Activated CD4-positive, alpha-beta T cell treated with anti-CD3 and anti-CD28 coated beads for 4 hours (primary cell): Measurements from ENCODE around the gene SART3.
"Not testable (repeated sequence)": the region's sequence is repeated elsewhere in the genome, so short reads cannot be mapped to it uniquely, and the experiment has no call there.

Experiments used
- DNase-seq, 2 donors: peaks; one replicate each; pipeline ENCODE4 v3.0.0-alpha.2; 2020

The SART3 gene

GRCh38 chr12:108563136-108563803, 2.3 kb upstream of the SART3 start:
- peak; percentile 86 to 89 for DNase-seq

GRCh38 chr12:108562348-108563135, 1.6 kb upstream of the SART3 start, which contains the start of gene ISCU:
ISCU (plus strand) TSS chr12:108562596; CDS start chr12:108562623, 27 bp downstream.
- DNase-seq, result peak; percentile 97 to 99

GRCh38 chr12:108561852-108562347, 927 bp upstream of the SART3 start:
- no peak for DNase-seq

- no peak for DNase-seq
Measured at GRCh38 chr12:108560321-108560721, 652 bp downstream of the SART3 start.

GRCh38 chr12:108559748-108560147, 1.2 kb downstream of the SART3 start:
- no peak for DNase-seq

- DNase-seq, result no peak
Measured at GRCh38 chr12:108559007-108559655, 1.8 kb downstream of the SART3 start.

GRCh38 chr12:108555383-108555782, 5.6 kb downstream of the SART3 start:
- not testable (repeated sequence) for DNase-seq

- DNase-seq, result no peak
Measured at GRCh38 chr12:108553799-108554198, 7.2 kb downstream of the SART3 start.

- DNase-seq, result no peak
Measured at GRCh38 chr12:108551535-108551934, 9.4 kb downstream of the SART3 start.

GRCh38 chr12:108548954-108549521, 11.9 kb downstream of the SART3 start:
- DNase-seq, result no peak

- no peak for DNase-seq
Measured at GRCh38 chr12:108547686-108548085, 13.3 kb downstream of the SART3 start.

- DNase-seq, result no peak
Measured at GRCh38 chr12:108543652-108544051, 17.3 kb downstream of the SART3 start.

- DNase-seq, result no peak
Measured at GRCh38 chr12:108542320-108542719, 18.7 kb downstream of the SART3 start.

GRCh38 chr12:108538616-108539195, 22.3 kb downstream of the SART3 start:
- DNase-seq, result no peak

GRCh38 chr12:108538146-108538545, 22.8 kb downstream of the SART3 start:
- DNase-seq, result no peak

GRCh38 chr12:108531929-108532848, 28.8 kb downstream of the SART3 start:
- no peak for DNase-seq

- DNase-seq, result no peak
Measured at GRCh38 chr12:108530161-108530560, 30.8 kb downstream of the SART3 start.

- no peak for DNase-seq
Measured at GRCh38 chr12:108527166-108527496, 33.8 kb downstream of the SART3 start.

- no peak for DNase-seq
Measured at GRCh38 chr12:108526482-108527165, 34.3 kb downstream of the SART3 start.

- DNase-seq, result no peak
Measured at GRCh38 chr12:108525681-108526080, 35.3 kb downstream of the SART3 start.

- no peak for DNase-seq
Measured at GRCh38 chr12:108523365-108523764, 37.6 kb downstream of the SART3 start.
